Left cardiac atrium (tissue), 4 donors: Measurements from ENCODE around the gene ZNF710. TPM values are rescaled to one million over a fixed set of nuclear protein-coding genes. Genes with fewer than 3 reads are reported as not detected.
"Not testable (repeated sequence)": the region's sequence is repeated elsewhere in the genome, so short reads cannot be mapped to it uniquely, and the experiment has no call there.

Source experiments
- ATAC-seq, 2 donors: fragments of 200-7000 bp; cut with Tn5 transposase; one replicate each; pipeline ENCODE4 v1.9.1; 2020; ENCODE audit warnings: mild to moderate bottlenecking in 2 of 2, moderate library complexity in 2 of 2
- DNase-seq: peaks from one replicate; pipeline ENCODE4 v3.0.0-alpha.2; 2020
- intact Hi-C, 2 donors: fragments of 100-400 bp; cut with DNase I; formaldehyde crosslinking; loops; one replicate each; pipeline versions ENCODE4 v1.14.1 to v1.15.1; 2022 to 2023
- microRNA-seq, 2 donors: library from miRNA; unstranded; fragments of <30 nt; microRNA quantifications; one replicate each; pipeline ENCODE4 v1.2.0, GENCODE V29; 2020
- total RNA-seq, 2 donors: library from RNA; stranded (reverse); fragmentation: NEBNext Ultra II Directional; extraction: Animal tissue kit (Norgen Biotek cat#: 25700); gene quantifications; one replicate each; pipeline ENCODE4 v1.2.1, GENCODE V29; 2021
- donor health status: DM: no; HTN: yes; CAD: no.
- donor health status: DM: no; HTN: yes; CAD: no; lungs with severe emphysema.
- donor health status: DM: yes; HTN: yes; CAD: no.
- donor health status: Dilated cardiomyopathy.

The ZNF710 gene
- total RNA-seq, 2 donors from 2014 or later: 6.7 to 7.0 TPM

DNA sequence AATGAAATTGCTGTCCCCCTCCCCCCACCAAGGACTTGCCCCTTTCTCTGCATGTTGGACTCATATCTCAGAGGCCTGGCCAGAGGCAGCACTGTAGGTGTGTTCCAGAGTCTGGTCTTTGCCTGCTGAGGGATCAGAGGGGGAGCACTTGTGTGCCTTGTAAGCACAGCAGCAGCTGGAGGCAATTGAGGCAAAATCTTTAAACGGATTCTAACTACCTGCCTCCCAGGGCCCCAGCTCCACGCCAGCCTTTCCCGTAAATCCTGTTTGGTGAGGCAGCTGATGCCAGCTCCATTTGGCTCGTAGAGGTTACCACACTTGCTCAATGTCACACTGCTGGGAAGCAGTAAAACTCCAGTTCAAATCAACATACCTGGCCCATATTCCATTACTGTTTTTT lies 103.4 kb downstream of the ZNF710 start:
- no peak for ATAC-seq
- intact Hi-C loops: no loop called here
- no peak for DNase-seq

- ATAC-seq (no peak), DNase-seq (no peak)
- intact Hi-C loops: no loop called here
Observed at GRCh38 chr15:90105521-90105920, 104.4 kb downstream of the ZNF710 start.

- ATAC-seq (peak; percentile 49 to 51), DNase-seq (peak; percentile 61)
- intact Hi-C loops: no loop called here
Observed at GRCh38 chr15:90106522-90107117, 105.5 kb downstream of the ZNF710 start.

GRCh38 chr15:90108038-90108437 lies 106.9 kb downstream of the ZNF710 start:
- DNase-seq, ATAC-seq, intact Hi-C loops: not testable (repeated sequence)

DNA sequence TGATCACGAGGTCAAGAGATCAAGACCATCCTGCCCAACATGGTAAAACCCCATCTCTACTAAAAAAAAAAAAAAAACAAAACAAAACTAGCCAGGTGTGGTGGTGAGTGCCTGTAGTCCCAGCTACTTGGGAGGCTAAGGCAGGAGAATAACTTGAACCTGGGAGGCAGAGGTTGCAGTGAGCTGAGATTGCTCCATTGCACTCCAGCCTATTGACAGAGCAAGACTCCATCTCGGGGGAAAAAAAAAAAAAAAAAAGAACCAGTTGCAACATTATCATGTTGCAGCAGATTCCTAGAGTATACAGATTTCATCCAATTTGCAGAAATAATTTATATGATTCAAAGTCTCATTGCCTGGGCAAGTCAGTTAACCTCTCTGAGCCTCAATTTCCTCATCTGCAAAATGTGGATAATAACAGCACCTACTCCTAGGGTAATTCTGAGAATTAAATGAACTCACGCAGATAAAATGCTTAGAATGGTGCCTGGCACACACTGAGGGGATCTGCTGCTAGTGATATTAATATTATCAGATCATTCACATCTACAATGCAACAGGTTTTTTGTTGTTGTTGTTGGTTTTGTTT lies 108.1 kb downstream of the ZNF710 start:
- intact Hi-C loops, DNase-seq, ATAC-seq: not testable (repeated sequence)

DNA sequence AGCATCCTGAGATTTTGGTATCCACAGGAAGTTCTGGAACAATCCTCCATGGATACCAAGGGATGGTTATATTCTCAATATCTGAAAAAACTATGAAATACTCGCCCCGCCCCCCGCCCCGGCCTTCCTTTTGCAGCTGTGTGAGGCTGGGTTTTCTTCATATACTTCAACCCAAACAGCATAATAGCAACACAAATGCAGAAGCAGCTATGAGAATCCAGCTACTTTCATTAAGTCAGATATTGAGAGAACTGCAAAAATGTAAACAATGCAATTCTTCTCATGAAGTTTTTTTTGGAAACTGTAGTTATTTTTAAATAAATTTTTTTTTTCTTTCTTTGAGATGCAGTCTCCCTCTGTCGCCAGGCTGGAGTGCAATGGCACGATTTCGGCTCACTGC lies 112.0 kb downstream of the ZNF710 start:
- intact Hi-C loops: no loop called here
- DNase-seq (no peak), ATAC-seq (no peak)

- no peak for DNase-seq
- no peak for ATAC-seq
- intact Hi-C loops: no loop called here
Observed at GRCh38 chr15:90114451-90114901, 113.4 kb downstream of the ZNF710 start.

GRCh38 chr15:90115783-90116182 lies 114.7 kb downstream of the ZNF710 start:
- intact Hi-C loops: no loop called here
- ATAC-seq (no peak), DNase-seq (no peak)

GRCh38 chr15:90119367-90119766 lies 118.2 kb downstream of the ZNF710 start:
- intact Hi-C loops: no loop called here
- DNase-seq (no peak), ATAC-seq (no peak)

DNA sequence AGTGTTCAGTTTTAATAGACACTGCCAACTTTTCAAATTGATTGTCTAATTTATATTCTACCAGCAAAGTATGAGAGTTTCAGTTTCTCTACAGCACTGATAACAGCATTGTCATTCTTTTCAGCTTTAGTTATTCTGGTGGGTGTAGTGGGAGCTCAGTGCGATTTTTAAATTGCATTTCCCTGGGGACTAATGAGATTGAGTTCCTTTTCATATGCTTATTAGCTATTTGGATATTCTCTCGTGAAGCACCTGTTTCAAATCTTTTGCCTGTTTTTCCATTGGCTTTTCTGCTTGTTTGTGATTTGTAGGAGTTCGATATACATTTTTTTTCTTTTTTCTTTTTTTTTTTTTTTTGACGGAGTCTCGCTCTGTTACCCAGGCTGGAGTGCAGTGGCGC lies 120.0 kb downstream of the ZNF710 start:
- ATAC-seq: no peak
- intact Hi-C loops: no loop called here
- no peak for DNase-seq

DNA sequence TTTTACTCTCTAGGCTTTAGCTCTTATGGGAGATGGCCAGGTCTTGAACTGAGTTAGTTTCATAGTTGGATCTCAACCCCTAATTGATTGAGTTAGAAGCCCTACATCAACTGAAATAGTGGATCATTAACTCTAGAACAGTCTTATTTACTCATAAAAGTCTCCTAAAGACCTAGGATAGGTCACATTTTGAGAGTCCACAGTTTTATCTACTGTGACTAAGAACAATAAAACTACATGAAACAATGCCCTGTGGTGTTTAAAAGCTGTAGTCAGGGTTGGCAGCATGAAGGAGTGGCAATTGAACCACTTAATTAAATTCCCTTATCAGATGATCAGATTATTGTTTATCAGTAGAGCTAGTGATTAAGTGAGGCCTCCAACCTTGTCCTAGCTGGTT lies 123.4 kb downstream of the ZNF710 start:
- intact Hi-C loops: no loop called here

DNA sequence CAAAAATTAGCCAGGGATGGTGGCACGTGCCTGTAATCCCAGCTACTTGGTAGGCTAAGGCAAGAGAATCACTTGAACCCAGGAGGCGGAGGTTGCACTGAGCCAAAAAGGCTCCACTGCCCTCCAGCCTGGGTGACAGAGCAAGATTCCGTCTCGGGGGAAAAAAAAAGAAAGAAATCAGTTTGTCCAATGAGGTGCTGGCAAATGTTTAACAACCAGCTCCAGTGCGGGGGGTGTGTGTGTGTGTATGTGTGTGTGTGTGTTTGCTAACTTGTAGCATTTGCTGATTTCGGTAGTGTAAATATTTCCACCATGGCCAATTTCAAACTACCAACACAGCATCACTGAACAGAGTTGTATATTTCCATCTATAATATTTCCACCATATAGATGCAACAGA lies 124.9 kb downstream of the ZNF710 start:
- DNase-seq (no peak), ATAC-seq (no peak)
- intact Hi-C loops: no loop called here

More for the DNA sequence above, 123.4 kb downstream of the ZNF710 start:
- no peak for ATAC-seq
- no peak for DNase-seq

- intact Hi-C loops: no loop called here
- DNase-seq: peak; percentile 39
- ATAC-seq: peak; percentile 82 to 90
Observed at GRCh38 chr15:90126596-90127435, 125.7 kb downstream of the ZNF710 start.

DNA sequence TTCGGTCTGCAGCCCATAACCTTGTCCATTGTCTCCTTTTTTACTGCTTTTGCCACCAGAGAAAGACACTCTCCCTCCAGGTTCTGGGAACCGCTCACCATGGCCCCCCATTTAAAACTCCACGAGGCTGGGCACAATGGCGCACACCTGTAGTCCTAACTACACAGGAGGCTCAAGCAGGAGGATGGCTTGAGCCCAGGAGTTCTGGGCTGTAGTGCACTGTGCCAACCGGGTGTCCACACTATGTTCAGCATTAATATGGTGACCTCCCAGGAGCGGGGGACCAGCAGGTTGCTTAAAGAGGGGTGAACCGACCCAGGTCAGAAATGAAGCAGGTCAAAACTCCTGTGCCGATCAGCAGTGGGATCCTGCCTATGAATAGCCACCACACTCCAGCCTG lies 129.2 kb downstream of the ZNF710 start:
- ATAC-seq (no peak), DNase-seq (no peak)
- intact Hi-C loops: no loop called here

Small RNAs within 50 kb of the gene (microRNA-seq; reads per million reads assigned to microRNA genes)
- 0.40 to 0.54 reads per million in 2 donors for gene MIR3174

Other genes with a start within 250 kb of the ZNF710 start
- under 1 TPM; 0.16 to 0.56 TPM for gene MESP2, start 225.0 kb upstream of the ZNF710 start, total RNA-seq
- gene ANPEP, start 186.5 kb upstream of the ZNF710 start, total RNA-seq: 10 to 100 TPM in 1 of 2 donors, 1 to 10 TPM in 1; 5.6 to 21.0 TPM
- gene AP3S2, start 107.3 kb upstream of the ZNF710 start, total RNA-seq: 10 to 100 TPM; 33.0 to 35.6 TPM
- 10 to 100 TPM; 10.2 to 13.4 TPM for gene ARPIN, start 88.4 kb upstream of the ZNF710 start, total RNA-seq
- gene IDH2, start 101.1 kb downstream of the ZNF710 start, total RNA-seq: 100 to 1,000 TPM; 242 to 257 TPM
- 10 to 100 TPM; 26.2 to 41.2 TPM for gene SEMA4B, start 200.0 kb downstream of the ZNF710 start, total RNA-seq
- gene CIB1, start 232.6 kb downstream of the ZNF710 start, total RNA-seq: 10 to 100 TPM; 53.2 to 55.0 TPM
- 10 to 100 TPM in 1 of 2 donors, 1 to 10 TPM in 1; 9.4 to 11.9 TPM for gene GDPGP1, start 232.9 kb downstream of the ZNF710 start, total RNA-seq
- not detected for gene TTLL13, start 248.2 kb downstream of the ZNF710 start, total RNA-seq